ENCODE measurements around the gene CTTNBP2.

The CTTNBP2 gene

DNA sequence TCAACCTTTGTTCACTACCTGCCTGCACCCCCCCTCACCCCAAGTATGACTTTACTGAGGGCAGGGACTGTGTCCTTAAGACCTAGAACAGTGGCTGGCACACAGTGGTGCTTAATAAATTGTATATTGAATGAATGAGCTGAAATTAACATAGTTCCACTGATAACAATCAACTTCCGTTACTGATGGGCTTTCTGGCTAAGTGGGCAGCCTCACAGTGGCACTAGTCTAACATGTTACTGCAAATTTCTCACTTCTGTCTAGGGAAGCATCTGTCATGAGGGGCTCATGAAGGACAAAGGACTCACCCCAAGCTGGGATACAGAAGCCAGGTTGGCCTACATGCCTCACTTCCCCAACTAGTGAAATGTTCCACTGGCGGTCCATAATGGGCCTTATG, 79.3 kb downstream of the CTTNBP2 start:
- H3K27ac ChIP-seq, result no peak overlapping the region
- DNase-seq (ENCODE audit: low read depth, low spot score), result no peak

DNA sequence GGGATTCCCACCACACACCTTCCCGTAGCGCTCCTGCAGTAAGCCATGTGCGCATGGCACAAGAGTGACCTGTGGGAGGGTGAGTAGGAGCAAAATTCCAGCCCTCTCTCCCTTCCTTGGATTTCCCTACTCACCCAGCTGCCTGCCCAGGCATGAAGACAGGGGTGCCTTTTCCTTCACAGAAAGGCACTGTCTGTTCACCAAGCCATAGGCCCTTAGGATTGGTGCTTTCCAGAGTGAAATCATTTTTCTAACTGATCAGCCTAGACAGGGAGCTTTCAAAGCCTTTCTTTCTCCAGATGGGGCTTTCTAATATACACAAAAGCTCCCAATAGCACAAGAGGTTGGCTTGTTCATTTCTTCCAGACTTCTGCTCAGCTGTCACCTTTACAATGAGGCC, 79.7 kb downstream of the CTTNBP2 start:
- no peak overlapping the region for H3K27ac ChIP-seq

DNA sequence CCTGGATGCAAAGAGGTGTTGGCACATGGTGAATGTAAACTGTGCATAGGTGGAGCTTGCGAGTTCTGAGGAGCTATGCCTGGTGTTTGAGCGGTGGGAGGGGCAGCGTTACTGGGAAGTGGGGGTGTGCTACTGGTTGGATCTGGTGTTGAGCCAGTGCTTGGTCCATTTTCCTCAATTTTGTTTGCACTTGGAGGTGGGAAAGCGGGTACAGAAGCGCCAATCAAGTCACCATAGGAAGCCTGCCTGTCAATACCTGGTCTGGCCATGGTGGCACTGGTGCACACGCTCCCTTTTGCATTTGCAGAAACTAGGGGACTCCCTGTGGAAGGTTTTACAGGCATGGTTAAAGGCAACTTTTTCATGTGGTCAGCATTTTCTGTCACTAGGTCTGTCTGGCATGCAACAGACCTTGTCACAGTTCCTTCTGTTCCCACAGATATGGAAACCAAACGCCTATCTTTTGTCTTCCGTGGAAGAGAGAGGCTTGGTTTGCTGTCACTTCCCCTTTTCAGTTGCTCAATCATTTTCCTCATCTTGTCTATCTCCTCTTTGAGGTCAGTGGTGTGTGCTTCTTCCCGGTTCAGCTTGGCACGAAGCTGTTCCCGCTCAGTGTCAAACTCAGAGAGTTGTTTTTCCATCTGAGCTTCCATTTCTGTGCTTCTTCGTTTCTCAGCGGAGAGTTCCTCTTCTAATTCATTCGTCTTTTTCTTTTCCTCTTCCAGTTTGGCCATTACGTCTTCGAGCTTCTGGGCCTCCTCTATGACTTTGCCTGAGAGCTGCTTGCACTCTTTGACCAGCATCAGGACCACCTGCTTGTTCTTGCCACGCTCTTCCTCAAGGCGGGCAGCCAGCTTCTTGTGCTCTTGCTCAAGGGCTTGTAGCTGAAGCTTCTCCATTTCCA, 81.1 kb downstream of the CTTNBP2 start:
- DNase-seq (ENCODE audit: low read depth, low spot score), result no peak
- no peak overlapping the region for H3K27ac ChIP-seq

More for the DNA sequence above, 79.7 kb downstream of the CTTNBP2 start:
- DNase-seq (ENCODE audit: low read depth, low spot score), result no peak

DNA sequence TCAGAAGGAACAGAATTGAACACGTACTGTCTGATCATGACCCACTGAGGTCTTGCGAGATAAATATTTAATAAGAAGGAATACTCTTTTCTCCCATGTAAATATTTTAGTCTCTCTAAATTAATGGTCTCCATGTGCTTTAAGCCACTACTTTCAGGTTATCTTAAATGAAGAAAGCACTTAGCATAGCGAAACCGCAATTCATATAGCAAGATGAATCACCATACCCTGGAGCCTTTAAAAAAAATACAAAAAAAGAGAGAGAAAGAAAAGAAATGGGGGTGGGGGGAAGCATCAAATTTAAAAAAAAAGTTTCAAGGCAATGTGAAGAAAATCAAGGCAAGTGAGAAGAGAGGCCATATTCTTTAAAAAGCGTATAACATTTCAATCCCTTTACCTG, 82.5 kb downstream of the CTTNBP2 start:
- no peak for DNase-seq (ENCODE audit: low read depth, low spot score)
- H3K27ac ChIP-seq, result no peak overlapping the region

DNA sequence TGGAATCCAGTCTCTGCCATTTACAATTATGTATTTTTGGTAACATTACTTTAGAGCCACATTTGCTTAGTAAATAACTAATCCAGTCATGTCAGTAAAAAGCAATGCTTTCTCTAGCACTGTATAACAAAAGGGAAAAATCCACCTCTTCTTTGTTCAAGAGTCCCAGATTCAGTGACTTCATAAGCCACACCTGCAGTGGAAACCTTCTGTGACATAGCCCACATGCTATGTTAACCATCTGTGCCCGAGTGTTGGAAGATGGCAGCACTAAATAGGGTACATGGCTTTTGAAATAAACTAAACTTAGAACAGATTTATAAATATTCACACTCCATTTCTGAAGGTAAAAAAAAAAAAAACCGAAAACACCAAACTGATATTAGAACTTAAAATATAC, 83.0 kb downstream of the CTTNBP2 start:
- DNase-seq (ENCODE audit: low read depth, low spot score), result no peak
- H3K27ac ChIP-seq, result no peak overlapping the region

DNA sequence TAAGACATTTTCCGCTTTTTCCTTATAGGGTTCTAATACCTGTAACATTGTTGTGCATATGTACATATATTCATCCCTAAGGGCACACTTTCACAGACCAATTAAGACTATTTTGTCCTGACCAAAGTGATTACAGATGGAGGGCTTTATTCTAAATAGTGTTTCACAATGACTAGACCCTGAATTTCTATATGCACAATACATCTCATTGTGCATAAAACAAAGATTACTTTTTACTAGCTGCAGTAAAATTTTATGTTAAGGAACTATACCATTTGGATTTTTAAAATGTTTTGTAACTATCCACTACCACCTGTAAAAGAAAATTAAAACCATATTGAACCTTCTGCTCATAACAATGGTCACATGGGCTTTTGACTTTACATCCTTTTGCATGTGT, 87.8 kb downstream of the CTTNBP2 start:
- DNase-seq (ENCODE audit: low read depth, low spot score), result no peak
- no peak overlapping the region for H3K27ac ChIP-seq

DNA sequence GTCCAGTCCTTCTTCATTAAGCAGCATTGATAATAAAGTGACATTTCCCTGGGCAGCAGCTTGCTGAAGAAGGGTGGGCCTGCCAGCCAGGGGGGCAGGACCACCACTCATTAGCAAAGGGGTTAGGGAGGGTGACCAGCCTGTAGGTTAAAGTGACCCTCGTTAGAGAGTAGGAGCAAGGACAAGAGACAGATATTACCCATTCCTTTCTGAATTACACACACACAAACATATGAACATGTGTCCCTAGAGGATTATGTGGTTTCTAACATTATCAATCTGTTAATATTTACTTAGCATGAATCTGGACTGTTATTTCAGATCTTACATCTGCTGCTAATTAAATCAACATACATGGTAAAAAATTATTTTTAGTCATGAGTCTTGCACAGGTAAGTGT, 88.9 kb downstream of the CTTNBP2 start:
- no peak overlapping the region for H3K27ac ChIP-seq
- no peak for DNase-seq (ENCODE audit: low read depth, low spot score)

DNA sequence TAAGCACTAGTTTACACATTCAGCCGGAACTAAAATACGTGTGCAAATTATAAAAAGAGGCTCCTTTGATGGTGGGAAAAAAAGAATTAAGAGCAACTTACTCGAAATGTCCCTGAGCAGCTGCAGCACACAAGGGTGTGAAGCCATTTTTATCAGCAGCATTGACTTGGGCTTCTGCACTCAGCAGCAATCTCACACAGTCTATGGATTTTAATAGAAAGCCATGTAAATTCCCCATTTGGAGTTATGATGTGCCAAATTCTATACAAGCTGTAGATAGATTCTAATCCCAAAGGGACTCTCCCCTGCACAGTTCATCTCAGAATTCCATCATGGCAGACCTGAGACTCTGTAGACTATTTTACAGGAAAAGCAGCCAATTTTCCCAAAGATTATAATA, 90.5 kb downstream of the CTTNBP2 start:
- no peak overlapping the region for H3K27ac ChIP-seq
- DNase-seq (ENCODE audit: low read depth, low spot score), result no peak

DNA sequence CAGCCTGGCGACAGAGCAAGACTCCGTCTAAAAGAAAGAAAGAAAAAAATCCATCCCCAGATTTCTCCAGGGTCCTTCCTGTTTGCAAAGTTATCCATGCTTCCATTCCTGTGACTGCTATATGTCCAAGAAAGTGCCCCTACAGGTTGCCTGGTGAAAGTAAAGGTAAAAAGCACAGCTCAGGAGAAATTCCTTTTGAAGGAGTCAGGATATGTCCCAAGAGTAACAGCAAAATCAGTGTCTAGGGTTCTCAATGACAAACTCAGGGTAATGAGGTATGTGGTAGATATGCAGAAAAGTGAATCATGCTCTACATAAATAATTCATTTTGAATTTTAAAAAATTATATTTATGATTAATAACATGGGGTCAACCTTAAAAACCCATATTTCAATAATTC, 91.5 kb downstream of the CTTNBP2 start:
- DNase-seq (ENCODE audit: low read depth, low spot score), result no peak
- H3K27ac ChIP-seq, result no peak overlapping the region

DNA sequence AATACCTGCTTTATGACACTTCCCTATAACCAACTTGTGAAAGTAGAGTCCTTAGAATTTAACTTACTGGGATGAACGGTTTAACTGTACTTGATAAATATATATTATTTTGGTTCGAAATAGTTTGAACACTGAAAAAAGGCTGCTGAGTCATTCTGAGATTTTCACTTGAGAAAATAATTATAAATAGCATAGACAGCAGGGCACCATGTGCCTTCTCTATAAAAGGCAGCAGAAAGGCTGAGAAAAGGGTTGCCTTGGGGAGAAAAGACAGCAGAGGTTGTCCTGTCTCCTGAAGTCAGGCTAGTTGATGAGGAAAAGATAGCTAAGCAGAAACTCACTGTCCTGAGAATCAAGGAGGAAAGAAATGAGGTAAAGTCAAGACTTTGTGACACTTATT, 92.4 kb downstream of the CTTNBP2 start:
- no peak overlapping the region for H3K27ac ChIP-seq

DNA sequence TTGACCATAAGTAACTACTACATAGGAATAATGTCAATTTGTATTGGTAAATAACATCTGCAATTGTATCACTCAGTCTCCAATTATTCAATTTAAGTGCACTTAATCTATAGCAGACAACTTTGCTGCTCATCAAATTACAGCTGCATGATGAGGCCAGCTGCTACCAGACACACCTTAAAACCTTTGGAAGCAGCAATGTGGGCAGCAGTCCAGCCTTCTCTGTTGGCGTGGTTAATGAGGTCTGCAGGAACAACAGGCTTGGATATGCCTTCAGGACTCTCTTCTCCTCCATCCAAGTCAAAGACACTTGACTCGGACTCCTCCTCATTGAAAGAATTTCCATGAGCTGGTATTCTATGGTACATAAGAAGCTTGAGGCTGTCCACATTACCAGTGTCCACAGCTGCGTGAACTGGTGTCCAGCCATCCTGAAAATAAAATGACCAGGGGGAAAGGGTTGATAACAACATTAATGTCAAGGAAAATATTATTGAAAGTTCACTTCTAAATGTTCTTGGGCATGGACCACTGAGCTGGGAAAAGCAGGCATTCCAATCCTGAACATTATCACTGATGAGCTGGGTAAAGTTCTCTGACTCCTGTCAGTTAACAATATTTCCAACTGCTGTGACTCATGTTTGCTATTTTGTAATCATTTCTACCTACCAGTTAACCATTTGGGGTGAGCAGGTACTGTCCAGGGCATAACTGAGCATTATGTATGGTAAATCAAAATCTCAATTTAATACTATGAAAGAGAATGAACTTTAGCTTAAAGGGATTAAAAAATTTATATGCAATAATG, 95.7 kb downstream of the CTTNBP2 start:
- DNase-seq (ENCODE audit: low read depth, low spot score), result no peak
- H3K27ac ChIP-seq, result no peak overlapping the region

More for the DNA sequence above, 92.4 kb downstream of the CTTNBP2 start:
- no peak for DNase-seq (ENCODE audit: low read depth, low spot score)

DNA sequence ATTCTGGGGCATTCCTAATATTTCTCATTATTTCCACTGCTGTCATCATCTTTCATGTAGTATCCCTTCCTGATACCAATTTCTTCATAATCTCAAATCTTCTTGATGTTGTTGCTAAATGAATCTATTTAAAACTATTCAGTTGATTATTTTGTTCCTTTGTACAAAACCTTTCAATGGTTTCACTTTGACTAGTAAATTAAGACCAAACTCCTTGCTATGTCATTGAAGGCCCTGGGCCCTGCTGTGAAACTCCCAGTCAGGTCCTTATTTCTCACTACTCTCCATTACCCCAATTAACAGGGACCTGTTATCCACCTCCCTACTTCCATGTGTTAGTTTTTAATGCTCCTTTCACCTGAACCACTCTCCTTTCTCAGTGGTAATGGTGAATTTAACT, 97.0 kb downstream of the CTTNBP2 start:
- H3K27ac ChIP-seq, result no peak overlapping the region
- no peak for DNase-seq (ENCODE audit: low read depth, low spot score)

DNA sequence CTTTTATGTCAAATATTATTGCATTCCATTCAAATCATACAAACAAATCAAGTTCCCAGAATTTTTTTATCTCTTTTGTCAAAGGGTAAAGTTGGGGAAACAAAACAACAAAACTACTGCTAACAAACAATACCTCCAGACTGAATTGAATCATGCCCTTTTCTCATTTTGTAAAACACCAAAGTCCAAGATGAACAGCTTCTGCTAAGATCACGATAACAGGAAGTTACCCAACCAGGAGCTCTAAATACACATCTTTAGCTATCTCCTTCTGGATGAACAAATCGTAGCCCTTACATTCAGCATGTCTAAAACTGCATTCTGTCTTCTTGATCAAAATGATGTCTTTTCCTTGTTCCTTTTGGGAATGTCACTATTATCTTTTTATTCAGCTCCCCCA, 97.4 kb downstream of the CTTNBP2 start:
- no peak for DNase-seq (ENCODE audit: low read depth, low spot score)
- H3K27ac ChIP-seq, result no peak overlapping the region

DNA sequence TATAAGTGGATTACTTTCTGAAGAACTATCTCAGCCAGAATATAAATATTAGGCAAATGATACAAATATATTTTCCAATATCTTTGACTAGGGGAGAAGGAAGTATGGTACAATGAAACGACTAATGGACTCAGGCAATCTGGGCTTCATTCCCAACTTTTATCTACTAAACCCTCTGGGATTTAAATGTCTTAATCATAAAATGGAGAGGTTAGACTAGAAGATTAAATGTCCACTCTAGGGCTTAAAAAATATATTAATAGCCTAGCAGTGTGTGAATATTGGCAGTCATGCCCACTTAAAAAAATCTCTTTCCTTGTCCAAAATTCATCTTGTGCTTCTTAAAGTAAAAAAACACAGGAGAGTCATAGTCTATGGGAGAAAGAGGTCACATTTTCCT, 98.3 kb downstream of the CTTNBP2 start:
- DNase-seq (ENCODE audit: low read depth, low spot score), result no peak
- H3K27ac ChIP-seq, result no peak overlapping the region

DNA sequence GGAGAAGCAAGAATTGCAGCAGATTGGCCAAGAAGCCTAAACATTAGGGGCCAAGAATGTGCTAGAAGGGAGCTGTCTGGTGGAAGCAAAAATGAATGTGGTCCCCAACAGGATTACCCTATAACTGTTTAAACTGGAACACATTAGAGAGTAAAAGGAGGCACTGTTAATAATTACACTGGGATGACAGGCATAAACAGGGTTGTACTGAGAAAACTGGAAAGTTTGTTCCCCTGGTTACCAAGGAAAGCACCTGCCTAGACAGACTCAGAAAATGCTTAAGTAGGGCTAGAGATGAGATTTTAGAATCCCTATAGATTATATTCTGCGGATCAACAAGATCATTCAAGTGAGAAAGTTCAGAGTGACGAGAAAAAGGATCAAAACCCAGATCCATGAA, 100.8 kb downstream of the CTTNBP2 start:
- H3K27ac ChIP-seq, result no peak overlapping the region
- DNase-seq (ENCODE audit: low read depth, low spot score), result no peak

DNA sequence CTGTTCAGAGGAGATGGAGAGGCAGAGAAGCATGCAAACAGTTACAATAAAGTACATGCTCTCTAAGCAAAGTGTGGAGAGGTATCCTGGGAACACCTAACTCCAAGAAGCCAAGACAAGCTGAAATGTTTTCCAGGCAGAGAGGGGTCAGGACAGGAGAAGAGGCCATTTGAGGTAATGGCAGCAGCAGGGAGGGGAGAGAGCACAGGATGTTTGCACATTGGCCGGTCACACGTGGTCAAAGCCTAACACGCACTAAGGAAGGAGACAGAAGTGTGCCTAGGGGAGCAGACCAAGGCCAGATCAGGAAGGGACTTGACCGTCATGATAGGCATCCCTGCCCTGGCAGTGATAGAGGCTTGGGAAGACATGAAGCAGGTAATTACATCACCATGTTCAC, 101.5 kb downstream of the CTTNBP2 start:
- H3K27ac ChIP-seq, result no peak overlapping the region
- DNase-seq (ENCODE audit: low read depth, low spot score), result no peak

DNA sequence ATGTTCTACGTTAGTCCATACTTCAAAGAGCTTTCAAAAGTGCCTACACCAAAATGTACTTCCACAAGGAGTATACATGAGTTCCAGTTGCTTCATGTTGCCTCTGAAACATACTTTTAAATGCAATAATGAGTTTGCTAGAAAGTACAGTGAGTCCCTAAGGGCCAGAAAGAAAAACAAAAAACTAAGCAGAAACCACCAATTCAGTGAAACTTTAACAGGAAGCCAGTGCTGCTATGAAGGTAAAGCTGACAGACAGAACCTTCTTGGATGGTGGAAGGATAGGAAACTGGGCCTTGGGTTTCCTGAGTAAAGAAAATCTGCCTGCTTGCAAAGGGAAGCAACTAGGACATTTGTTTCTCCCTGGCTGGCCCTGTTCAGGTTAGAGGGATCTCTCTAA, 104.2 kb downstream of the CTTNBP2 start:
- no peak for DNase-seq (ENCODE audit: low read depth, low spot score)

DNA sequence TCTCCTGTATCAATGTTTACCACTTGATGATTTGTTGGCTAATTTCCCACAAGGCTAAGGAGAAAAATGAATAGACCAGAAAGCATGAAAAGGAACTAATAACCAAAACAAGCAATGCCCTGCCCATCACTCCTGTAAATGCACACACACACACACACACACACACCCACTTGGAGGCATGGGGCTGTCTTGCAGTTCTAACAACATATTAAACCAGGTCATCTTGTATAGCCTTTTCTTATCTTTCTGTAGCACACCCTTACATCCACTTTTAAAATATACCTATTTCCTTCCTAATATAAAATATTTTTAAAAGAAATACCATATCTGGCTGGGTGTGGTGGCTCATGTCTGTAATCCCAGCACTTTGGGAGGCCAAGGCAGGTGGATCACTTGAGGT, 105.3 kb downstream of the CTTNBP2 start:
- no peak for DNase-seq (ENCODE audit: low read depth, low spot score)
- no peak overlapping the region for H3K27ac ChIP-seq

More for the DNA sequence above, 104.2 kb downstream of the CTTNBP2 start:
- no peak overlapping the region for H3K27ac ChIP-seq

DNA sequence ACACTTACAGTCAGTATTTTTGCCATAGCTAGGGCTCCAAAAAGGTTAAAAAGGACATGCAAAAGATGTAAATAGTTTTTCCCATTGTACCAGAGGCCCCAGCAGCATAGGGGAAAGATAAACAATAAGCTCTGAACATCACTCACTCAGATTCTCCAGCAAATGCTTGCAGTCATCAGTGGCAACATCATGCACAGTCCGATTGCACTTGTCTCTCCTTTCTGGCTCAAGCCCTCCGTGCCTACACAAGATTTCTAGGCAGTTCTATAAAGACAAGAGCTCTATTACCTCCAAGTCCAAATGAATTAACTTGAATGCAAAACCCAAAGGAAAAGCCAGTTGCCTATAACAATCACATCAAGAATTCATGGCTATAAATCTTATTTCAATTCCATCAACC, 106.3 kb downstream of the CTTNBP2 start:
- DNase-seq (ENCODE audit: low read depth, low spot score), result no peak
- no peak overlapping the region for H3K27ac ChIP-seq

DNA sequence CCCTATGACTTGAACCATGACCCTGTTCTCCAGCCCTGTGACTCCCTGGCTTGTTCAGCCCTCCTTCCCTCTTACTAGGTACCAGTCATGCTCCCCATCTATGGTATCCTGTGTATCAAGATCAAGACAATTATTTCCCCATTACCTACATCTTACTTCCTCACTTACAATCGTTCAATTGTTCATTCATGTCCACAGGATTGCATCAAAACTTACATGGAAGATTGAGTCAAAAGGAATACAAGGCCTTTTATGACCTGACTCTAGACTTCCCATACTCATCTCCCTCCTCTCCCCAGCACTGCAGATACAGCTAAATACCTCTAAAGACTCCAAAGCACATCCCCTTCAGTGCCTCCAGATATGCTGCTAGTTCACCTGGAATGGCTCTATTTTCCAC, 109.2 kb downstream of the CTTNBP2 start:
- H3K27ac ChIP-seq, result no peak overlapping the region
- DNase-seq (ENCODE audit: low read depth, low spot score), result no peak

DNA sequence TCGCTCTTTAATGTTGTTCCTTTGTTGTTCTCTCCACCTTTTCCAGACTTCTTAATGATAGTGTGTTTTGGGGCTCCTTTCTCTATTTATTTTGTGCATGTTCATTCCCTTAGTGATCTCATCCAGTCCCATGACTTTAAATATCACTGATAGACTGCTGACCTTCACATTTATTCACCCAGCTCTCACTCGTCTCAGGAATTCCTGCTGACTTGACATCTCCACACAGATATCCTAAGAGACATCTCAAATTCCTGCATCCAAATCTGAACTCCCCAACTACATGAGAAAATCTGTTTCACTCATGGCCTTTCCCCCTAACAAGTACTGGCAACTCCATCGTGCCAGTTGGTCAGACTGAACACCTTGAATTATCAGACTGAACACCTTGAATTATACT, 111.2 kb downstream of the CTTNBP2 start:
- no peak overlapping the region for H3K27ac ChIP-seq
- DNase-seq (ENCODE audit: low read depth, low spot score), result no peak

Measured in epithelial cell of prostate (primary cell).